Smooth muscle cell (in vitro differentiated cells): Measurements from ENCODE around the gene LTB4R2. TPM values are rescaled to one million over a fixed set of nuclear protein-coding genes. Genes with fewer than 3 reads are reported as not detected.
A peak's percentile ranks its signal among the peaks of the same experiment; 100 is the strongest.
"Not testable (repeated sequence)": the region's sequence is repeated elsewhere in the genome, so short reads cannot be mapped to it uniquely, and the experiment has no call there.

Experiments
- DNase-seq: peaks from one replicate; lab custom pipeline; 2025; ENCODE audit not compliant: unreplicated experiment; lab: John Stamatoyannopoulos, UW
- H2AFZ ChIP-seq: fragments of 200-600 bp; sonication (generic); 2 replicates; pipeline ENCODE4 v1.6.0; 2016; ENCODE audit warnings: antibody characterized with exemption, low read depth, mild to moderate bottlenecking
- H3F3A ChIP-seq: fragments of 200-600 bp; sonication (generic); 2 replicates; pipeline ENCODE4 v1.6.0; 2017; ENCODE audit warnings: antibody characterized with exemption, low read depth
- H3K27ac ChIP-seq: fragments of 200-600 bp; sonication (generic); 2 replicates; pipeline ENCODE4 v1.5.1; 2016; ENCODE audit warnings: low read depth, mild to moderate bottlenecking
- H3K27me3 ChIP-seq: fragments of 200-600 bp; sonication (generic); 2 replicates; pipeline ENCODE4 v1.6.1; 2016; ENCODE audit warnings: low read depth, mild to moderate bottlenecking
- H3K36me3 ChIP-seq: fragments of 200-600 bp; sonication (generic); 2 replicates; pipeline ENCODE4 v1.5.1; 2016; ENCODE audit warnings: low read depth
- H3K4me1 ChIP-seq: fragments of 200-600 bp; sonication (generic); 2 replicates; pipeline ENCODE4 v1.5.1; 2016; ENCODE audit warnings: low read depth
- H3K4me2 ChIP-seq: fragments of 200-600 bp; sonication (generic); 2 replicates; pipeline ENCODE4 v1.6.0; 2016; ENCODE audit warnings: mild to moderate bottlenecking
- H3K4me3 ChIP-seq: fragments of 200-600 bp; sonication (generic); 2 replicates; pipeline ENCODE4 v1.5.1; 2016; ENCODE audit warnings: mild to moderate bottlenecking
- H3K79me2 ChIP-seq: fragments of 200-600 bp; sonication (generic); 2 replicates; pipeline ENCODE4 v1.6.0; 2016; ENCODE audit warnings: low read depth, mild to moderate bottlenecking
- H3K9ac ChIP-seq: fragments of 200-600 bp; sonication (generic); 2 replicates; pipeline ENCODE4 v1.6.0; 2016; ENCODE audit warnings: low read depth
- H3K9me3 ChIP-seq: fragments of 200-600 bp; sonication (generic); replicated peaks from 2 replicates; pipeline ENCODE4 v1.5.1; 2016; ENCODE audit warnings: low read depth
- H4K20me1 ChIP-seq: fragments of 200-600 bp; sonication (generic); 2 replicates; pipeline ENCODE4 v1.6.0; 2016; ENCODE audit warnings: low read depth
- WGBS: methylation state at CpG from one replicate; pipeline ENCODE4 v1.1.7; 2016; ENCODE audit warnings: low lambda C conversion rate; 5-methylcytosine and 5-hydroxymethylcytosine counted together
- polyA plus RNA-seq: library from polyadenylated mRNA; unstranded; fragments of >200 nt; fragmentation: Nextera tagmentation; extraction: Ambion mirVana; gene quantifications from 2 replicates; pipeline ENCODE4 v1.2.1, GENCODE V29; 2016
- total RNA-seq: library from RNA; depleted of rRNA; stranded (reverse); fragments of >200 nt; gene quantifications from 2 replicates; pipeline ENCODE4 v1.2.3, GENCODE V29; 2014
- TF ChIP-seq, protein P1 (sequence below): fragments of 200-600 bp; sonication (generic); IDR thresholded peaks from 2 replicates; pipeline ENCODE4 v1.5.1; 2017; ENCODE audit warnings: borderline replicate concordance, mild to moderate bottlenecking, antibody characterized with exemption; ENCODE audit not compliant: insufficient read depth, poor library complexity, severe bottlenecking

The LTB4R2 gene
- total and polyA plus RNA-seq, 2 experiments from 2014 or later = 0.70 to 2.8 TPM

DNA sequence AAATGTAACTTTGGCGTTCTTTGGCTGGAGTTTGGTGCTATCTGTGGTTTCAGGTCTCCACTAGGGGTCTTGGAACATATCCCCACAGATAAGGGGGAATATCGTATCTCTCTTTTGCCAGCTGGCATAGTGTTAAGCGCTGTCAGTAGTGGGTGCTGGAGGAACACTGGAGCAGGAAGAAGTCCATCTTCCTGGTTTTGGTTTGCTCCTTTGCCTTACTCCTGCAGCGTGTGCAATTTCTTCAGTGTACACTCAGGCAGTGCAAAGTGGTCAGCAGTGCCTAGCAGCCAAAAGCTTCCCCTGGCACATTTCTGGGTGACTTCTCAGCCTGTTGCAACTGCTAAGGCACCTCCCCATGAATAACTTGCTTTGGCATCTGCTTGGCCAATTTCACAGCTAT, 41.6 kb downstream of the LTB4R2 start:
- Histone ChIP-seq H3K4me2 (no peak overlapping the region), H3K9me3 (no peaks in the 10 kb centered on the region), H3K4me3 (no peak overlapping the region), H3K4me1 (no peaks in the 10 kb centered on the region), H3K27me3 (peaks cover 67% of the 10 kb centered on the region), H2AFZ (no peak overlapping the region), H3K79me2 (no peaks in the 10 kb centered on the region), H3K36me3 (no peaks in the 10 kb centered on the region), H3K9ac (no peak overlapping the region), H4K20me1 (no peaks in the 10 kb centered on the region), H3K27ac (no peak overlapping the region), H3F3A (no peaks in the 10 kb centered on the region)
- WGBS = 37% methylated on average over 4 of the region's 4 CpGs
- TF ChIP-seq, protein P1, sequence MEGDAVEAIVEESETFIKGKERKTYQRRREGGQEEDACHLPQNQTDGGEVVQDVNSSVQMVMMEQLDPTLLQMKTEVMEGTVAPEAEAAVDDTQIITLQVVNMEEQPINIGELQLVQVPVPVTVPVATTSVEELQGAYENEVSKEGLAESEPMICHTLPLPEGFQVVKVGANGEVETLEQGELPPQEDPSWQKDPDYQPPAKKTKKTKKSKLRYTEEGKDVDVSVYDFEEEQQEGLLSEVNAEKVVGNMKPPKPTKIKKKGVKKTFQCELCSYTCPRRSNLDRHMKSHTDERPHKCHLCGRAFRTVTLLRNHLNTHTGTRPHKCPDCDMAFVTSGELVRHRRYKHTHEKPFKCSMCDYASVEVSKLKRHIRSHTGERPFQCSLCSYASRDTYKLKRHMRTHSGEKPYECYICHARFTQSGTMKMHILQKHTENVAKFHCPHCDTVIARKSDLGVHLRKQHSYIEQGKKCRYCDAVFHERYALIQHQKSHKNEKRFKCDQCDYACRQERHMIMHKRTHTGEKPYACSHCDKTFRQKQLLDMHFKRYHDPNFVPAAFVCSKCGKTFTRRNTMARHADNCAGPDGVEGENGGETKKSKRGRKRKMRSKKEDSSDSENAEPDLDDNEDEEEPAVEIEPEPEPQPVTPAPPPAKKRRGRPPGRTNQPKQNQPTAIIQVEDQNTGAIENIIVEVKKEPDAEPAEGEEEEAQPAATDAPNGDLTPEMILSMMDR = no peak
- no peak for DNase-seq

DNA sequence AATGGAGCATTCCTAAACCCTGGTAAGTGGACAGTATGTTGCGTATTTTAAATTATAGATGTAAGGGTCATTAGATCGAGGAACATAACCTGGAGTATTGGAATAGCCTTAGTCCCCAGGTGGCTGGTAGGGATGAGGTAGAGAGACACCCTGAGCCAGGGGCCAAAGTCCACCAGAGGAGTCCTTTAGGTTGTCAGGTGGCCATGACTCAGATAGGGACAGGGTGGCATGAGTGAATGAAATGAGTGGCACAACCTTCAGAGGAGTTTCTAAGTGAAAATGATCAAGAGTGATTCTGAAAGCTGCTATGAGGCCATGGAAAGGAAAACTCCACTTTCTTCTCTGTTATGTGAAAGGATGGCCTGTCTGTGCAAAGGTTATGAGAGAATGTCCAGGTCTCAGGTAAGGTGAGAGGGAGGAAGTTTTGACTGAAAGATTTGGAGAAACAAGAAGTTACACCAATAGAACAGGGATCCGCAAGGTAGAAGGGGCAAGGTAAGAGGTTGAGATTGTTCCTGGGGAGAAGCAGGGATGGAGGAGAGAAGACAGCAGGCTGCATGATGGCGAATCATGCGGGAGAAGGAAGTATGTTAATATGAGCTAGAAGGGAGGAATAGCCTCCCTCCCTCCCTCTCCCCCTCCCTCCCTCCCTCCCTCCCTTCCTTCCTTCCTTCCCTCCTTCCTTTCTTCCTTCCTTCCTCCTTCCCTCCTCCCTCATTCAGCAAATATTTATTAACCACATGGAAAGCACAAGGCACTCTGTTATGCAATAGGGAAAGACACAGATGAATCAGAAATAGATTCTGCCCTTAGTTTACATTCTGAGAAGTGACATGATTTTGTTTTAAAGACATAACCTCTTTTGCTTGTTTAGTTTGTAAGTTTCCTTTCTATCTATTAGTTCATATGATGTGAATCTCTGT, 43.9 kb downstream of the LTB4R2 start:
- Histone ChIP-seq H3K4me1 (no peaks in the 10 kb centered on the region), H3K9me3 (no peaks in the 10 kb centered on the region), H3K36me3 (no peaks in the 10 kb centered on the region), H3K27ac (peak overlapping the region; percentile 33), H3K27me3 (peaks cover 46% of the 10 kb centered on the region), H4K20me1 (no peaks in the 10 kb centered on the region), H3K4me2 (no peak overlapping the region), H3K4me3 (no peak overlapping the region), H3F3A (no peaks in the 10 kb centered on the region), H3K9ac (no peak overlapping the region), H2AFZ (no peak overlapping the region), H3K79me2 (no peaks in the 10 kb centered on the region)
- TF ChIP-seq, protein P1 = no peak
- no peak for DNase-seq
- WGBS = 52% methylated on average over 5 of the region's 5 CpGs

DNA sequence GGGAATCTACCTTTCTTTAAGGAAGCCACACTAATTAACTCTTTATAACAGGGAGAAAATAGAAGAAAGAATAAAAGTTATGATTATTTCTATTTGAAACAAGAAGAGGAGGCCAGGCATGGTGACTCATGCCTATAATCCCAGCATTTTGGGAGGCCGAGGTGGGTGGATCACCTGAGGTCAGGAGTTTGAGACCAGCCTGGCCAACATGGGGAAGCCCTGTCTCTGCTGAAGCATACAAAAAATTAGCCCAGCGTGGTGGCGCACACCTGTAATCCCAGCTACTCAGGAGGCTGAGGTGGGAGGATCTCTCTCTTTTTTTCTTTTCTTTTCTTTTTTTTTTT, 44.5 kb downstream of the LTB4R2 start:
- not testable (repeated sequence) for H3K4me1 ChIP-seq, H3K9ac ChIP-seq, H3K79me2 ChIP-seq, H2AFZ ChIP-seq, DNase-seq, H3K9me3 ChIP-seq, H3K36me3 ChIP-seq, H3K4me3 ChIP-seq, H3K4me2 ChIP-seq, H3F3A ChIP-seq, H4K20me1 ChIP-seq
- peaks cover 39% of the 10 kb centered on the region for H3K27me3 ChIP-seq
- WGBS = 72% methylated on average over 3 of the region's 3 CpGs
- peak overlapping the region; percentile 33 for H3K27ac ChIP-seq

DNA sequence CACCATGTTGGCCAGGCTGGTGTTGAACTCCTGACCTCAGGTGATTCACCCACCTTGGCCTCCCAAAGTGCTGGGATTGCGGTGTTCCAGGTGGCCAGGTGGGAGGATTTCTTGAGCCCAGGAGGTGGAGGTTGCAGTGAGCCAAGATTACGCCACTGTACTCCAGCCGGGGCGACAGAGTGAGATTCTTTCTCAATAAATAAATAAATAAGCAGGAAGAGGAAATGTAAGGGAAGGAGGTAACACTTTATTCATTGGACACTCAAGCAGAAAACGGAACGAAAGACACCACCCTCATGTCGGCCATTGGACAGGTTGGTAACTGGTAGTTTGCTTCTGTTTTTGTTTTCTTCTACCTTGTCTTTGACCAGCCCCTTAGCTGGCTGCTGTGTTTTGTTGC, 45.1 kb downstream of the LTB4R2 start:
- no peaks in the 10 kb centered on the region for H3K79me2 ChIP-seq
- no peak for DNase-seq
- H2AFZ ChIP-seq = no peak overlapping the region
- no peaks in the 10 kb centered on the region for H3K4me1 ChIP-seq
- no peak overlapping the region for H3K9ac ChIP-seq
- no peaks in the 10 kb centered on the region for H3F3A ChIP-seq
- 91% methylated on average over 7 of the region's 7 CpGs for WGBS
- H3K27ac ChIP-seq = no peak overlapping the region
- H3K36me3 ChIP-seq = no peaks in the 10 kb centered on the region
- H4K20me1 ChIP-seq = no peaks in the 10 kb centered on the region
- TF ChIP-seq, protein P1 = no peak
- no peak overlapping the region for H3K4me3 ChIP-seq
- no peaks in the 10 kb centered on the region for H3K9me3 ChIP-seq
- H3K27me3 ChIP-seq = peaks cover 34% of the 10 kb centered on the region
- no peak overlapping the region for H3K4me2 ChIP-seq
